HEK293 (cell line): ENCODE data around the gene KCNC4.

Experiments
- TRIM28 ChIP-seq: IDR thresholded peaks from 2 replicates; pipeline ENCODE4 v1.6.1; 2011; ENCODE audit warnings: low read length, control low read depth, borderline replicate concordance
- ZNF175 ChIP-seq: fragments of 450-650 bp; formaldehyde crosslinking; IDR thresholded peaks from 2 replicates; pipeline ENCODE4 v1.5.1; 2016; ENCODE audit warnings: missing biosample characterization, missing genetic modification characterization
- ZNF555 ChIP-seq: fragments of 450-650 bp; formaldehyde crosslinking; conservative IDR thresholded peaks from 2 replicates; pipeline ENCODE4 v1.5.1; 2017; ENCODE audit warnings: missing biosample characterization, mild to moderate bottlenecking, missing genetic modification characterization, inconsistent platforms
- TF ChIP-seq, protein P1 (sequence below): fragments of 450-650 bp; IDR thresholded peaks from 2 replicates; pipeline ENCODE4 v1.5.1; 2018; ENCODE audit warnings: missing biosample characterization, mild to moderate bottlenecking, missing genetic modification characterization

- TF ChIP-seq TRIM28 (no peak), ZNF175 (tag by site-specific recombination) (no peak), ZNF555 (no peak)
- TF ChIP-seq, protein P1, sequence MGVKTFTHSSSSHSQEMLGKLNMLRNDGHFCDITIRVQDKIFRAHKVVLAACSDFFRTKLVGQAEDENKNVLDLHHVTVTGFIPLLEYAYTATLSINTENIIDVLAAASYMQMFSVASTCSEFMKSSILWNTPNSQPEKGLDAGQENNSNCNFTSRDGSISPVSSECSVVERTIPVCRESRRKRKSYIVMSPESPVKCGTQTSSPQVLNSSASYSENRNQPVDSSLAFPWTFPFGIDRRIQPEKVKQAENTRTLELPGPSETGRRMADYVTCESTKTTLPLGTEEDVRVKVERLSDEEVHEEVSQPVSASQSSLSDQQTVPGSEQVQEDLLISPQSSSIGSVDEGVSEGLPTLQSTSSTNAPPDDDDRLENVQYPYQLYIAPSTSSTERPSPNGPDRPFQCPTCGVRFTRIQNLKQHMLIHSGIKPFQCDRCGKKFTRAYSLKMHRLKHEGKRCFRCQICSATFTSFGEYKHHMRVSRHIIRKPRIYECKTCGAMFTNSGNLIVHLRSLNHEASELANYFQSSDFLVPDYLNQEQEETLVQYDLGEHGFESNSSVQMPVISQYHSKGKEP (tag by site-specific recombination): no peak
Observed at GRCh38 chr1:110218137-110218536, 8.0 kb downstream of the KCNC4 start.
